Effector CD8-positive, alpha-beta T cell (primary cell): ENCODE results near the gene LMAN1L.
A peak's percentile ranks its signal among the peaks of the same experiment; 100 is the strongest.
"Not testable (repeated sequence)": the region's sequence is repeated elsewhere in the genome, so short reads cannot be mapped to it uniquely, and the experiment has no call there.

Experiments
- DNase-seq: peaks from one replicate; lab custom pipeline; 2025; lab: John Stamatoyannopoulos, UW

LMAN1L gene

DNA sequence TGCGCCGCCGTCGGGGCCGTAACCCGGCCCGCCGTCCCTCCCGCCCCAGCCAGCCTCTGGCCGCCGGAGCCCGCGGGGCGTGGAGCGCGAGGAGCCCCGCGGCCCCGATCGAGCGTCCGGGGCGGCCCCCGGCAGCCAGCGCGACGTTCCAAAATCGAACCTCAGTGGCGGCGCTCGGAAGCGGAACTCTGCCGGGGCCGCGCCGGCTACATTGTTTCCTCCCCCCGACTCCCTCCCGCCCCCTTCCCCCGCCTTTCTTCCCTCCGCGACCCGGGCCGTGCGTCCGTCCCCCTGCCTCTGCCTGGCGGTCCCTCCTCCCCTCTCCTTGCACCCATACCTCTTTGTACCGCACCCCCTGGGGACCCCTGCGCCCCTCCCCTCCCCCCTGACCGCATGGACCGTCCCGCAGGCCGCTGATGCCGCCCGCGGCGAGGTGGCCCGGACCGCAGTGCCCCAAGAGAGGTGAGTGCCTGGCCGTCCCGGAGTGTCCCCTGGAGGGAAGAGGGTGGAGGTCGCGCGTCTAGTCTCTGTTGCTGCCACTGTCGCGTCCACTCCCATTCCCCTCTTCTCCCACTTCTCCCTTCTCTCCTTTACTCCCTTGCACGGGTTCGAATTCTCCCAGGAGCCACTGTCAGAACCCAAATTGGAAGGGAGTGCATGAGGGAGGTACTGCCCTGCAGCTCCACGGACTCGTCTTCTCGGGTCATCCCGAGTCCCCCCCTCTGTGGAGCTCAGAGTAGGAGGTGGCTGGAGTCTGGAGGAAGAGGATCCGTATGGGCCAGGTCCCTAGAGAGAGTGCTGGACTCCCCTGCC is 30.2 kb upstream of the LMAN1L start:
- peak; percentile 47 for DNase-seq

DNA sequence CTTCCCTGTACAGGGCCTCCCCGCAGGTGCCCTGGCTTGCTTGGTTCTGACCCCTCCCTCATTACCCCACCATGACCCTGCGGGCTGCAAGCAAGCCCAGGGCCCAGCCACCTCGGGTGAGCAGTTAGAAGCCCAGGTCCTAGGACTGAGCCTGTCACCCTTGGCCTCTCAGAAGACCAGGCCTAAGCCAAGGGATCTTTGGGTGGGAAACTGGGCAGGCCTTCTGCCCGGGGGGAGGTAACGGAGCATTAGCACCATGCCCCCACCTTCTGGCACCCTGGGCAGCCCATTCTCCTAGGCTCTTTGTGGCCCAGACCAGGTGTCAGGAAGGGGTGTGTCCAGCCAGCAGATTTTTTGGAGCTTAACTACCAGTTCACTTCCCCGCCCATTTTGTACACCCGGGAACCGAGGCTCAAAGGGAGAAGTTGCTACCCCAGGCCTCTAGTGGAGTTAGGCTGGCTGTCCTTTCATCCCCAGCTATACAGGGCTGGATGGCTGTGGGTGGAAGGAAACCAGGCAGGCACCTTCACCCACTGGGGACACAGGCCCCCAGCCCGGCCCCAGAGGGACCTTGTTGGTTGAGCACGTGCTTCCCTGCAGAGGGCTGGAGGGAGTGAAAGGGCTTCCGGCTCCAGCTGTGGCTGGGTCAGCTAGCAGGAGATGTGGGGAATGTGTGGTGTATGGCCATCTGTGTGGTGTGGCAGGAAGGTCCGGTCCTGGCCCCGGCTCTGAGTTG is 29.4 kb upstream of the LMAN1L start:
- DNase-seq = no peak

DNA sequence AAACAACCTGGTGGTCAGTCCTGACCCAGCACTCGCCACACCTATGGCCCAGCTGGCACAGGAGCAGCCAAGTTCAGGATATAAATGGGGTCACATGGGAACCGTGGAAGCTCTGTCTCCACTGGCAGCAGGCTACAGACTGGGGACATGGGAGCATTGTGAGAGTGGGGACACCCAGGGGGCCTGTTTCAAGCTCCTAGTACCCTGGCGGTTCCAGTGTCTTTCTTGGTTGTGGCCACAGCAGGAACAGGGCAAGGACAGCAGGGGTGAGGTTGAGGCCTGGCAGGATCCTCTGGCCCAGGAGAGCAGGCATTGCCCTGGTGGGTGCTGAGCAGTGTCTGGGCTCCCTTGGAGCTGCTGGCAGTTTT is 28.8 kb upstream of the LMAN1L start:
- no peak for DNase-seq

DNA sequence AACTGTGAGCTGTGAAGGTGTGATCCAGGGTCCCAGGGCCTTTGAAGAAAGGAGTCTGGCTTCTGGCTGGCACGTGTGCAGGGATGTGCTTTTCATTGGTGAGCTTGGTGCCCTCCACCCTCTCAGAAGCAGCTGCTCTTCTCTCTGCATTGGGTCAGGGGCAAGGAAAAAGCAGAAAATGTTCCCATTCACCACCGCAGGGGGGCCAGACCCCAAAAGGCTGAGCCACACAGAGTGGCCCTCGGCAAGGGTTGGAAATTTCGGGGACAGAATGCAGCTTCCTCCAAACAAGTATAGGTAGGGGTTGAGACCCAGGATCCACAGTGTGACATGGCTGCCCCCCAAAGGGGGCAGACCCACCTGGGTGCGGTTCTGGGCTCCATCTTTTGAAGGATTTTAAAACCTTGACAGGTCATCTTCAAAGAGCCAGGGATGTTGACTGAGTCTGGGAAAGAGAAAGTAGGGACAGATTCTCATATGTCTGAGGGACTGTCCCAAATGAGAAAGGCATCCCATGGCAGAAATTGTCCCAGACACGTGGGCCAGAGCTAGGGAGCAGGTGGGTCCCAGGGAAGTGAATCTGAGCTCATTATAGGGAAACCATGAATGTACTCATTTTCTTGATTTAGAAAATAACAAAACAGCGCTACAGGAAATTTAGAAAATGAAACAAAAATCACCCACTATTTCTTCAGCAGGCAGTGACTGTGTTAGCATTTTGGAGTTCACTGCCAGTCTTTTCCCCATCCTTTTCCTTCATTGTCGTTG is 28.0 kb upstream of the LMAN1L start:
- DNase-seq = no peak

DNA sequence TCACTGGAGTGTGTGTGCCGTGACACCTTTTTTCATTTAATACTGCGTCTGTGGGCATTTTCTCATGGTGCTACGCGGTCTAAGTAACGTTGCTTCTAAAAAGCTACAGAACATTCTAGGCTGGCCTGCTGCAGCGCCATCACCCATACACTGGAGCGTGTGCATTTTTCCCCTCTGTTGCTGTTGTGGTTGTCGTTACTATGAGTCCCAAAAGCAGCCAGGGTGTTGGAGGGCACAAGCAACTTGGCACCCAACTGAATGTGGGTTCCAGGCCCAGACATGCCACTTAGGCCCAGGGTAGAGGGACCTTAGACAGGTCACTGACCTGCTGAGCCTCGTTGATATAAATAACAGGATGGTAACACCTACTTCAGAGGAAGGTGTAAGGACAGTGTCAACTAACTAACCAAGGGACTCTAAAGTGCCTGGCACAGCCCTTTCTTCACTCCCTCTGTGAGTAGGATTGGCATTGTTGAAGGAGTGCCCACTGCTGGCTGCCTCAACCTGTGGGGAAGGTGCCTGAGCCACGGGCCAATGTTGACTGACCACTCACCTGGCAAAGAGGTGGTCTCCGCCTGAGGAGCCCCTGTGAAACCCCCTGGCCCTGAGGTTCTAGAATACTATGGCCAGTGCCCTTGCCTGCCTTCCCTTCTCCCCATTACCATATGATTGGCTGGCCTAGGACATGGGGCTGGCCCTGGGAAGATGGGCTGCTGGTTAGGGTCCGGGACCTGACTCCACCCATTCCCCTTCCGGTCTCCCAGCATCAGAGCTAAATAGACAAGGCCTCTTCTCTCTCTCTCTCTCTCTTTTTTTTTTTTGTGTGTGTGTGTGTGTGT is 27.2 kb upstream of the LMAN1L start:
- no peak for DNase-seq

DNA sequence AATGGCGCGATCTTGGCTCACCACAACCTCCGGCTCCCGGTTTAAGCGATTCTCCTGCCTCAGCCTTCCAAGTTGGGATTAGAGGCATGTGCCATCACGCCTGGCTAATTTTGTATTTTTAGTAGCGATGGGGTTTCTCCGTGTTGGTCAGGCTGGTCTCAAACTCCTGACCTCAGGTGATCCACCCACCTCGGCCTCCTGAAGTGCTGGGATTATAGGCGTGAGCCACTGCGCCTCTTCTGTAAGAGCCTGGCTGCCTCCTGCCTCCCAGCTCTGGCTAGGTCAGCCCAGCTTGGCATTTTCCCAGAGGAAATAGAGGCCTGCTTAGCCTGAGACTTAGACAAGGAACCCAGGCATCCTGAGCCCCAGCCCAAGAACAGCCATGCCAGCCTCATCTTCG is 26.6 kb upstream of the LMAN1L start:
- not testable (repeated sequence) for DNase-seq

DNA sequence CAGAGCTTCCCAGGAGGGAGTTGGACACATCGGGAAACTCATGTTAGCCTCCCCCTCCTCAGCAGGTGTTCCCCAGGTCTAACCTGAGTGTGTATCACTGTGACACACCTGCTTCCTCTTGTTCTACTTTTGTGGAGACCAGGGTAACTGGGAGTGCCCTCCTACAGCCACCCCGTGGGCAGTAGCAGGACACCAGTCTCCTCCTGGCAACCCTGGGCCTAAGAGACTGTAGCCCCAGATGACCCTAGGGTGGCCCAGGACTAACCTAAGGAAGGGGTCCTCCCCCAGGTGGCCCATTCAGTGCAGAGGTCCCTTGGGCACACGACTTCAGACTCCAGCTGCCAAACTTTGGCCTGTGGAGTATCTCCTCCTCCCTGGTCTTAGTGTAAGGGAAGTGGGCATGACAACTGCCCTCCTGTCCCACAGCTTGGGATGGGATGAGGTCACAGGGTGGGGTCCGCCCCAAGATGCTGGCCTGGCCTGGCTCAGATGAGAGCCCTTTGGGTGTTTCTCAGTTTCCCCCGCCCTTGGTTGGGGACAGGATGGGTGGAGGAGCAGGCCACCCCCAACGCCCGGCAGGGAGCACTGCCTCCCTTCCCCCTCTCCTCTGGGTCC is 26.0 kb upstream of the LMAN1L start:
- DNase-seq = no peak

DNA sequence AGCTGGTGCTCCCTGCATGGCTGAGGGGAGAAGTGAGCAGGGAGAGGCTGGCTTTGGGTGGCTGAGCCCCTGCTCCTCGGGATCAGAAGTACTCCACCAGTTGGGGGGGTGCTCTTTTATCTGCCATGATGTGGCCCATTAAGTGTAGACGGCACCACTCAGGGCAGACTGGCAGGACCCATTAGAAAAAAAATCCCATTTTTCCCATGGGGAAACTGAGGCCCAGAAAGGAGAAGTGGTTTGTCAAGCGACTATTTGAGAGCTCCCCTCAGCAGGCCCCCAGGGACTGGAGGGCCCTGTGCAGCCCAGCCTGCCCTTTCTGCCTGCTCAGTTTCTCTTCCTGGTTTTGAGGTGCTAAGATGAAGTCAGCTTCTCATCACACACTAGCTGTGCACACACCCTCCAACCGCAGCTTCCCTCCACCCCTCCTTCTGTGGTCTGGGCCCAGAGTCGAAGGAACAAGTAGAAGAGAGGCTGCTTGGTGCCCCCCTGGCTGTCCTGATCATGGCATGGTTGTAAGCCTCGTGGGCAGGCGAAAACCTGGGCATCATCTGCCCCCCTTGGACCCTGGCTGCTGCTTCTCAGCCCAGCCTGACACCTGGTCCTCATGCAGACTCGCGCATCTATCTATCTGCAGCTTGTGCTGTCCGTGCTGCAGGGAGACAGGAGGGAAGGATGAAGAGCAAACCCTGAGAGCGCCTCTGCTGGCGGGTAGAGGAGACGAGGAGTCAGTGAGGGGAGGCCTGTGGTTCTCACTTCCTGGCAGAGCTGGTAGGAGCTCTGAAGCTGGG is 25.2 kb upstream of the LMAN1L start:
- DNase-seq = peak; percentile 81

DNA sequence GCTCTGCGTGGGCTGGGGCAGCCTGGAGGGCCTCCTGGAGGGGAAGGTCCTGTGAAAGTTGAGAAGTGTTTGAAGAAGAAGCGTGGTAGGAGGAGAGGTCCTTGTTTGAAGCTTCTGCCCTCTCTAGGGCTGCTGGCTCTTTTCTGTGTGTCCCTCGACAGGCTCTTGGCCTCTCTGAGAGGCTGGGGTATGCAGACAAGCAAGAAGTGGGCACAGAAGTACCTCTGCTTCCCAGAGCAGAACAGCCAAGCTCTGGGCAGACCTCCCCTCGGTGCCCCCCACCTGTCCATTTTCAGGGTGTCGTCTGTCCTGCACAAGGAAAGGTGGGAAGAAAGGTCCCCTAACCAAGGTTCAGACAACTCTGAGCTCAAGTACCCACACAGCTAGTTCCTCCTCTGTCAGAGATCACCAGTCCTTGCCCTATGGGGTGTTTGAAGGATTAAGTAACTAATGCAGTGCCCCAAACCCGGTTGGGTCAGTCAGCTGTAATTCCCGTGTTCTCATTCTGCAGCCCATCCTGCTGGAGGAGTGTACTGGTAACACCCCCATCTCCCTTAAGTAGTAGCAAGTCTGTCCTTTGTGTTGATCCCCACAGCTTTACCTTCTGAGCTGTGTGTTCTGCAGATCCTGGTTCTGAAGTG is 24.5 kb upstream of the LMAN1L start:
- DNase-seq = no peak

DNA sequence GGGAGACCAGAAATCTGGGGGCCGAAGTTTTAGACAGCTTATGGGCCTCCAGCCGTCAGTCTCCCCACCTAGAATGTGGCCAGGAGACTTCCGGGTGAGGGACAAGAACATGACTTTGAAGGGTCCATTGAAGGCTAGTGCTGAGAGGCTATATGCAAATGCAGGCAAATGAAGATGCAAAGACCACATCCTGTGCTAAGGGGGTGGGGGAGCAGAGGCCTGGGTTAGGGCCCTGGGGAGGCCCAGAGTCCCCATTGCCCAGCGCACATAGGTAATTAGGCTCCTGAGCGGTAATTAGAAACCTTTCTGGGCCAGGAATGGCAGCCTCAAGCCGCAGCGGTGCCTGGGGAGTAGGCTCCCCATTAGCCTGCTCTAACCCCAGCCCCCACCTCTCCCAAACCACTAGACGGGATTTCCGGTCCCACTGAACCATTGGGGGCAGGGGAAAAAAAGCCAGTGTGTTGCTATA is 23.9 kb upstream of the LMAN1L start:
- peak; percentile 34 for DNase-seq

DNA sequence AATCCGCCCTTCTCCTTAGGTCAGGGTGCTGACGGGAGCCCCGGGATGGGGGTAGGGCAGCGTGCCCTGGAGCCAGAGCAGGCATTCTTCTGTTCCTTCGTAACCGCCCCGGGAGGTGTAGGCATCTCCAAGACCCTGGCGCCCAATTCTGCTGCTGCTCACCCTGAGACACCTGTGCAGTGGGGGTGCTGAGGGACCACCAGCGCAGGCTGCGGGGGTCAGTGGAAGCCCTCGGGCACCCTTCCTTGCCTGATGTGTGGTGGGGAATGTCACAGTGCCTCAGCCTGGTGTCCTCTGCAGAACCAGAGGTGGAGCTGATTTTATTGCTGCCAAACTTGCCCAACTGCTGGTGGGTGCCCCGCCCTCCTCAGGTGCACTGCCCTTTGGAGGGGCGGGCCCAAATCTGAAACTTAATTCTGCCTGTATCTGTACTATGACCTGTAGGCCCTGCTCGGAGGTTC is 23.4 kb upstream of the LMAN1L start:
- no peak for DNase-seq

DNA sequence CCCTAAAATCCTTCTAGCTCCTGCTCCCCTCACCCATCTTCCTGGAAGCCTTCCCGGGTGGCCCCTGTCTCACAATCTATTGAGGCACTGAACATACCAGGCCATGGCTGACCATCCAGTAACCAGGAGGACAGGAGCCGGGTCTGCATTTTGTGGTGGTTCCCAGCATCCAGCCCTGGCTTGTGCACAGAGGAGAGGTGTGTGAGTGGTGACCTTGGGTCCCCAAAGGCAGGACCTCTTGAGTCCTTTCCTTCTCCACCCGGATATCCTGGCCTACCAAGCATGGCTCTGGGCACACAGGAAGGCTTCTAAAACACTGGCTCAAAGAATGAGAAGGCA is 22.9 kb upstream of the LMAN1L start:
- no peak for DNase-seq

DNA sequence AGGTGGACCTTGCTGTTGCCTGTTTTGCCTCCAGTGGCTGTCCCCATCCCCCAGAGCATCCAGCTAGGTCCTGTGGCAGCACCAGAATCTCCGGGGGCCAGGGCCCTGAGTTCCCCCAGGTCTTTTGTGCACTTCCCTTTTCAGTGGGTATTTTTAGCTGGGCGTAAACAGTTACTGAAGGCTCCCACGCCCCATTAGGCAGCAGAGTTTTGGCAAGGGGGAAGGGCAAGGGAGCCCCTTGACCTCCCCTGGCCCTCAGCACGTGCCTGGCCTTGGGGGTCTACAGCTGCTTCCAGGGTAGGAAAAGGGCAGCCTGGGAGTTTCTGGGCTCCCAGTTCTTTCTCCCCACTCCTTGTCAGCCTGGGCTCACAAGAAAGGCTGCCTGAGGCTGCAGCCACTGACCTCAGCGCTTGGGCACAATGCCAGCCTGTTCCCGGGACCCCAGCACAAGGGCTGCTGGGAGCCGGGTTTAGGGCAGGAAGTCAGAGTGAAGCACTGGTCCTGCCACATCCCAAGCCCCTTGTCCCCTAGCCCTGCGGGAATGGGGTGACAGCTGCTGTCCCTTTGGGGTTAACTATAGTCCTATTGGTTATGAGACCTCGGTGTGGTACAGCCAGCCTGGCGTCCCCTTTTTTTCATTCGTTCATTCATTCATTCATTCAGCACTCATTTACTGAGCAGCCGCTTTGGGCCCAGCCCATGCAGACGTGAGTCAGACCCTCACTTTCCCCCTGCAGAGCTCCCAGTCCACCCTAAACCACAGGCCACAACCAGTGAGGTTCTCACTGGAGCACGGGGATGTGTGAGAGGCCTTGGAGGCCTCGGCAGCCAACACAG is 22.3 kb upstream of the LMAN1L start:
- no peak for DNase-seq

DNA sequence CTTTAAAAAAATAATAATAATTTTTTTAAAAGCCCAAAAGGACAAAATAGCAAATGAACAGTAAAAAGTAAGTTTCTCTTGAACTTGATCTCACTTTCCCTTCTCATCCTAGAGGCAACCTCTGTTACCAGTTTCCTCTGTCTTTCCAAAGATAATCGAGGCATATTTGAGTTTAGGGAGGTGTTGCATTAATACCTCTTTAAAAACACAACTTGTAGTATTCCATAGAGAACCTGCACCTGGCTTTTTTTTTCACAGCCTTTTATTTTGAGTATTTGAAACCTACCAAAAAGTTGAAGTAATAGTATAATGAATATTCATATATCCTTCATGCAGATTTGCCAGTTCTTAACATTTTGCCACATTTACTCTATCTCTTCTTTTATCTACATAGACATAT is 21.6 kb upstream of the LMAN1L start:
- no peak for DNase-seq

DNA sequence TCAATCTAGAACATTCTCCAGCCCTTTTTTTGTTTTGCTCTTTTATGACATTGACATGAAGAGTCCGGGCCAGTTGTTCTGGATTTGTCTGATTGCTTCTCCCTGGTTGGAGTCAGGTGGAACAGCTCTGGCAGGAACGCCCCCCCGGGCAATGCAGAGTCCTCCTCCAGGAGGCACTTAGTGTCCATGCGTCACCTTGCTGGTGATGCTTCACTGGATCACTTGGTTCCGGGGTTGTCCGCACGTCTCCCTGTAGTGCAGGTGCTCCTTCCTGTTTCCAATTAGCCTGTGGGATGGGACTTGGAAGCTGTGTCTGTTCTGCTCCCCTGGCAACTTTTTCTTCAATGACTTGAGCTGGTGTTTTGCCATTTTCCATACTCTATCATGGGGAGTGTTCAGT is 21.0 kb upstream of the LMAN1L start:
- DNase-seq = no peak

DNA sequence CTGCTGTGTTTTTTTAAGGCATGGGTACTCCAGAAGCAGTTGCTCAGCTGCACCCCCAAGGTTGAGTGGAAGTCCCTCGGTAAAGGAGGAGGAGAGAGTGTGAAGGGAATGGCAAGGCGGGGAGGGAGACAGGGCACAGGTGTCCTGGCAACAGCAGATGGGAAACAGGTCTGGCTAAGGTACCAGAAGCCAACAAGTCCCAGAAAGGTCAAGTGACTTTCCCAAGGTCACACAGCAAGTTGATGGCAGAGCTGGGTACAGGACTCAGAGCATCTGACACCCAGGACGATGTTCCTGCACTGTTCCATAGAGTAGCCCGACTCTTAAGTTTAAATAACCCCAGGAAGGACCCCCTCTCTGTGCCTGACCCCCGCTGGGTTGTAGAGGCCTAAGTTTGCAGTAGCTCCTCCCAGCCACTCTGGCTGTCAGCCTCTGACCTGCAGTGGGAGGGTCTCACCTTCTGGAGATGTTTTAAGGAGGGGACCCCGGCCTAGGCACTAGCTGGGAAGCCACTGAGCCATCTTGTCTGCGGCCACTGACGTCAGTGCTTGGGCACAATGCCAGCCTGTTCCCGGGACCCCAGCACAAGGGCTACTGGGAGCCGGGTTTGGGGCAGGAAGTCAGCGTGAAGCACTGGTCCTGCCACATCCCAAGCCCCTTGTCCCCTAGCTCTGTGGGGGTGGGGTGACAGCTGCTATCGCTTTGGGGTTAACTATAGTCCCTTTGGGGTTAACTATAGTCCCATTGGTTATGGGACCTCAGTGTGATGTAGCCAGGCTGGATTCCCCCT is 20.2 kb upstream of the LMAN1L start:
- no peak for DNase-seq

DNA sequence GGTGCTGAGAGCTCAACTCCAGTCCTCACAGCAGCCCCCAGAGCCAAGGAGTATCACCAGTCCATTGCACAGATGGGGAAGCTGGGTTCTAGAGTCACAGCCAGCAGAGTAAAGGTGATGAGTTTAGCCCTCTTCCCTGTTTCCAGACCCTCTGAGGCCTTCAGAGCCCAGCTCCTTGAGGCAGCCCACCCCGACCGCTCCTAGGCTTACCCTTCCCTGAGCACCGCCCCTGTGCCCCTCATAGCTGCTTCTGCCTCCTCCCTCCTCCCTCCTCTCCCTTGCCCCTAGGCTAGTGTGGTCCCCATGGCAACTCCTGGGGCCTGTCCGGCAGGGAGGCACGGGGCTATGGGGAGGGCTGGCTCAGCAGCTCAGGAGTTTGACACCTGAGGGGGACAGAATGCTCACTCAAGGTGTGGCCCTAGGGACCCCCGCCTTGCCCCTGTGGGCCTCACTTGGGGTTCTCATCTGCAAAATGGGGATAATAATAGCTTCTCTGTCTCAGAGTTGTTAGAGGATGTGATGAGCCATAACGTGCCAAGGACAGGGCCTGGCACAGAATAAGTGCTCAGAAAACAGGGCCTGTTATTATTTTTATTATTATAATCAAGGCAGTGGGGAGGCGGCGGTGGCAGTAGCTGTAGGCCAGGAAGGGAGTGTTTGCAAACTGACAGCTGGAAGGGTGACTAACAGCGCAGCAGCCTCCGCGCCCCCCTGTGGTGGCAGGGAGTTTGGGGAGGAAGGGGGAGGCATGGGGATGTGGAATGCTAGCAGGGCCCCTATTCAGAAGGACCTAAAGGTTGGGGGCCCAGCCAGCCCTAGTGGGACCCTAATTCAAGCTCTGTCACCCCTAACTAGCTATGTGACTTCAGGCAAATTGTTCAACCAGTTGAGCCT is 19.3 kb upstream of the LMAN1L start:
- peak; percentile 68 for DNase-seq
